Astrocyte of the cerebellum (primary cell): Measurements from ENCODE around the gene CHPF.

Source experiments
- DNase-seq: peaks from one replicate; pipeline ENCODE4 v3.0.0-alpha.2; 2011; ENCODE audit warnings: low read depth
- H3K4me3 ChIP-seq: 2 replicates; pipeline ENCODE4 v1.5.1; 2011; ENCODE audit warnings: mild to moderate bottlenecking, low read depth, low read length, moderate library complexity
- in situ Hi-C: cut with HindIII; loops from 2 replicates; pipeline ENCODE4 v1.10.0; 2017; ENCODE audit warnings: low sequenced_read_pairs
- TF ChIP-seq, protein P1 (sequence below): IDR thresholded peaks from 2 replicates; pipeline ENCODE4 v1.5.1; 2012; ENCODE audit warnings: low read length, low read depth, moderate library complexity, mild to moderate bottlenecking; ENCODE audit errors: missing control alignments

The CHPF gene

DNA sequence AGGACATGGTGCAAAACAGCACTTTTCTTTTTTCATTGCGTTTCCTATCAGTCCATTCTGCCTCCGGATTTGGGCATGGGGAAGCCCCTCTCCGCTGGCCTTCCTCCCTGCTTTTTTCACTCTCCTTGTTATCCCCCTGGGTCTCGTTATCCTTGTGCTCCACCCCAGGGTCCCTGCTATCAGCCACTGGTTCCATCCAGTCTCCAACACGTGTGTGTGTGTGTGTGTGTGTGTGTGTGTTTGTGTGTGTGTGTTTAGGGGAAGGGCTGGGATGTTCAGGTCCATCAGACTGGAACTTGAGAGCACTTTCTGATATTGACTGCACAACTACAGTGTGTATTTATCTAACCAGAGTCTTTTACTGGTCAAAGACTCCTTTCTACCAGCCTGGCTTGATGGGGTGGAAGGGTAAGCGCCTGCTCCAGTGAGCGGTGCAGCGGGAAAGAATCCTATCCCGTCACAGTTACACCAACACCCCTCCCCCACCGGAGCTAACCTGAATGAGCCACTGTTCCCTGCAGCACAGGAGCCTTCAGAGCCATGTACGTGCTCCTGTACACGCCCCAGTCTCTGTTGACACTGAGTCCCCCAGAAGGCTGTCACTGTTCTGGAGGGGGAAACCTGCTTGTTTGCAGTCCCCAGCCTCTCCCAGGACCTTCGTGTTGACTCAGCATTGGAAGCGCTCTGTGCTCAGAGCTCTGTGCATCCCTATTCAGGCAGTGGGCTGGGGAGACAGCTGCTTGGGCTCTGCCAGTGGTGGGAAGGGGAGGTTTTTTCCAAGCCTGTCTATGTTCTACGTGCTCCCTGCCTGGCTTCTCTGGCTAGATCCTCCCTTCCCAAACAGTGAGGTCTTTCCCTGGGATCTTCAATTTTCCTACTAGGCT lies 33.1 kb upstream of the CHPF start:
- TF ChIP-seq, protein P1, sequence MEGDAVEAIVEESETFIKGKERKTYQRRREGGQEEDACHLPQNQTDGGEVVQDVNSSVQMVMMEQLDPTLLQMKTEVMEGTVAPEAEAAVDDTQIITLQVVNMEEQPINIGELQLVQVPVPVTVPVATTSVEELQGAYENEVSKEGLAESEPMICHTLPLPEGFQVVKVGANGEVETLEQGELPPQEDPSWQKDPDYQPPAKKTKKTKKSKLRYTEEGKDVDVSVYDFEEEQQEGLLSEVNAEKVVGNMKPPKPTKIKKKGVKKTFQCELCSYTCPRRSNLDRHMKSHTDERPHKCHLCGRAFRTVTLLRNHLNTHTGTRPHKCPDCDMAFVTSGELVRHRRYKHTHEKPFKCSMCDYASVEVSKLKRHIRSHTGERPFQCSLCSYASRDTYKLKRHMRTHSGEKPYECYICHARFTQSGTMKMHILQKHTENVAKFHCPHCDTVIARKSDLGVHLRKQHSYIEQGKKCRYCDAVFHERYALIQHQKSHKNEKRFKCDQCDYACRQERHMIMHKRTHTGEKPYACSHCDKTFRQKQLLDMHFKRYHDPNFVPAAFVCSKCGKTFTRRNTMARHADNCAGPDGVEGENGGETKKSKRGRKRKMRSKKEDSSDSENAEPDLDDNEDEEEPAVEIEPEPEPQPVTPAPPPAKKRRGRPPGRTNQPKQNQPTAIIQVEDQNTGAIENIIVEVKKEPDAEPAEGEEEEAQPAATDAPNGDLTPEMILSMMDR = no peak
- in situ Hi-C loops = no loop called here
- DNase-seq = no peak
- no peak overlapping the region for H3K4me3 ChIP-seq

DNA sequence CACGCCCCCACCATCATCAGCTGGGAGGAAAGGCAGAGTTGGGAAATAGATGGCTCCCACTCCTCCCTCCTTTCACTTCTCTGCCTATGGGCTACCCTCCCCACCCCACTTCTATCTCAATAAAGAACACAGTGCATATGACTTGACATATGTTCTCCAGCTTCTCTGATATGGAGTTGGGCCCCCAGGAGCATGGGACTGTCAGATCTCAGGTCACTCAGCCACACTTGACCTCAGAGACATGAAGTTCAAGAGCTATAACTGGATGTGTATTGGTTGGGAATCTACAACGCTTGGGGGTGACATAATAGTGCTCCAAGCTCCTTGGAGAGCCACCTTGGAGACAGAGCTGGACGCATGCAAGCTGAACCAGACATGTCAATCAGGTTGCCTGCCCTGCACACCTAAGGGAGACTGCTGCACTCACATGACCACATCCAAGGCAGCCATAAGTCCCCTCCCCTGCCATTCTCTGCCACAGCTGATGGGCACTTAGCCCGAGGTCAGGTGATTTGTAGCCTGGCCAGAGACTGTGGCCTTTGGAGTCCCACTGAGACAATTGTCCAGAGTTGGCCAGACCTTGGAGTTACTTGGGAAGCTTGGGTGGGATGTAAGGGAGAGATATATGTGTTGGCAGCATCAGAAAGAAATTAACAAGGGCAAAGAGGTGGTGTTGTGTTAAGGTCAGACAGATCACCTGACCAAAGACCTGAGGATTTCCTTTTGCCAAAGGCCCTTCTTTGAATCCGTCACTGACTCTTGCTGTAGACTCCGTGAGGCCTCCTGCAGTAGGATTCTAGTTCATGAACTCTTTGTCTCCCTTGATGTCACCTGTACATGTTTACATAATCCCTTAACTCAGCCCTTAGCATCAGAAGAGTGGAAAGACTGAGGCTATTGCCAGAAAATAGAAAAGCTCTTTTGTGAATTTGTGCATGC lies 32.2 kb upstream of the CHPF start:
- no peak for DNase-seq
- H3K4me3 ChIP-seq = no peak overlapping the region
- in situ Hi-C loops = no loop called here
- TF ChIP-seq, protein P1 = no peak

DNA sequence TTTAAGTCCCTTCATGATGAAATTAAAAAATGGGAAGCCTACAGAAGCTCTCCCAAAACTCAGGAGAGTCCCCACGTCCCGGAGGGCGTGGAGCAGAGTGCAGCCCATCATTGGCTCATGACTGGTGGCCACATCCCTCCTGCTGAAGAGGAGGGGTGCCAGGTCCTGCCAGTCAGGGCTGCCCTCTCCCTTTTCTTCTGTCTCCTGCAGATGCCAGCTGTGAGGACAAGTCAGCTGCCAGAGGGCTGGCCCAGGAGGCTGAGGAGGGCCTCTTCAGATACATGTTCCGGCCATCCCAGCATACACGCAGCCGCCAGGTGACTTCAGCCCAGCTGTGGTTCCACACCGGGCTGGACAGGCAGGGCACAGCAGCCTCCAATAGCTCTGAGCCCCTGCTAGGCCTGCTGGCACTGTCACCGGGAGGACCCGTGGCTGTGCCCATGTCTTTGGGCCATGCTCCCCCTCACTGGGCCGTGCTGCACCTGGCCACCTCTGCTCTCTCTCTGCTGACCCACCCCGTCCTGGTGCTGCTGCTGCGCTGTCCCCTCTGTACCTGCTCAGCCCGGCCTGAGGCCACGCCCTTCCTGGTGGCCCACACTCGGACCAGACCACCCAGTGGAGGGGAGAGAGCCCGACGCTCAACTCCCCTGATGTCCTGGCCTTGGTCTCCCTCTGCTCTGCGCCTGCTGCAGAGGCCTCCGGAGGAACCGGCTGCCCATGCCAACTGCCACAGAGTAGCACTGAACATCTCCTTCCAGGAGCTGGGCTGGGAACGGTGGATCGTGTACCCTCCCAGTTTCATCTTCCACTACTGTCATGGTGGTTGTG lies 31.1 kb upstream of the CHPF start:
- H3K4me3 ChIP-seq = no peak overlapping the region
- TF ChIP-seq, protein P1 = no peak
- no peak for DNase-seq
- in situ Hi-C loops = no loop called here

DNA sequence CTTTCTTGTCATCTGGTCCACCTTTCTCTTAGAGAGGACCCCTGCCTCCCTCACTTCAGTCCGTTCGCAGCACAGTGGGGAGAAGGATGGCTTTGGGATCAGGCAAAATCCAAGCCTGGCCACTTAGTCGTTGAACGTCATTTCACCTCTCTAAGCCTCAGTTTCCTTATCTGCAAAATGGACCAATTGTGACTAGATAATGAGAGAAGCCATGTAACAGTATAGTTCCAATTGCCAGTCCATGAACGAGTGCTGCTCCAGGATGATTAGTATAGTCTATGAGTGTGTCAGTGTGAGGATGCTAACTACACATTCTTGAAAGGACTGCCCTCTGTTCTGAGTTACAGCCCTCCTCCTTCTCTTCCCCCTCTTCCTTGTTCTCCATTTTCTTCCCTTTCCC lies 29.6 kb upstream of the CHPF start:
- TF ChIP-seq, protein P1 = no peak
- in situ Hi-C loops = no loop called here
- H3K4me3 ChIP-seq = no peak overlapping the region
- no peak for DNase-seq

DNA sequence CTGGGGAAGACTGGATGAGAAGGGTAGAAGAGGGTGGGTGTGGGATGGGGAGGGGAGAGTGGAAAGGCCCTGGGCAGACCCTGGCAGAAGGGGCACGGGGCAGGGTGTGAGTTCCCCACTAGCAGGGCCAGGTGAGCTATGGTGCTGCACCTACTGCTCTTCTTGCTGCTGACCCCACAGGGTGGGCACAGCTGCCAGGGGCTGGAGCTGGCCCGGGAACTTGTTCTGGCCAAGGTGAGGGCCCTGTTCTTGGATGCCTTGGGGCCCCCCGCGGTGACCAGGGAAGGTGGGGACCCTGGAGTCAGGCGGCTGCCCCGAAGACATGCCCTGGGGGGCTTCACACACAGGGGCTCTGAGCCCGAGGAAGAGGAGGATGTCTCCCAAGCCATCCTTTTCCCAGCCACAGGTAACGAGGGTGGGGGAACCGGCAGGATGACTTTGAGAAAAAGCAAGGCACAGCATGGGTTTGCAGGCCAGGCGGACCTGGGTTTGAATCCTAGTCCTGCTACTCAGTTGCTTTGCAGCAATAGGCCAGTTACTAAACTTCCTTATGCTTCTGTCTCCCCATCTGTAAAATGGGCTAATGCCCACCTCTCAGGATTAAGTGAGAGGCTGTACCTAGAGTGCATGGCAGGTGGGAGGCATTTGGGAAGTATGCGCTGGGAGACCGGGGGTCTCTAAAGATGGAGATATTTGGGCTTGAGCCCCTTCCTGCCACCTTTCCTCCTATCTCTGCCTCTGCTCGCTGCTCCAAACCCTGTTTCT lies 28.8 kb upstream of the CHPF start, which contains the start of gene INHA:
Gene INHA, plus strand, starts transcription at position 74 of the 765 bp plus-strand sequence. Its CDS starts 65 bp downstream, at position 139.
- in situ Hi-C loops = no loop called here
- peak within 1 kb of the TSS; percentile 58 for H3K4me3 ChIP-seq
- no peak for DNase-seq
- TF ChIP-seq, protein P1 = no peak
